K562 (cell line): ENCODE results near the gene RCC2. TPM values are rescaled to one million over a fixed set of nuclear protein-coding genes. Genes with fewer than 3 reads are reported as not detected.

Experiments used
- BRD4 ChIP-seq: fragments of 200-600 bp; sonication (generic); IDR thresholded peaks from 2 replicates; pipeline ENCODE4 v1.6.1; 2017; ENCODE audit warnings: inconsistent platforms
- CEBPB ChIP-seq: fragments of 450-650 bp; IDR thresholded peaks from 2 replicates; pipeline ENCODE4 v1.6.1; 2016; ENCODE audit warnings: missing genetic modification characterization, missing compliant biosample characterization
- CHCHD3 ChIP-seq: fragments of 250-450 bp; sonication (Bioruptor Pico); IDR thresholded peaks from 2 replicates; pipeline ENCODE4 v2.1.2; 2022; ENCODE audit warnings: mild to moderate bottlenecking
- CHD4 ChIP-seq: fragments of 200-600 bp; sonication (generic); IDR thresholded peaks from 3 replicates; pipeline ENCODE4 v1.6.1; 2012; ENCODE audit warnings: low read depth, mild to moderate bottlenecking, mixed read lengths, low read length, inconsistent platforms; ENCODE audit not compliant: insufficient read depth, insufficient replicate concordance, poor library complexity, severe bottlenecking
- ELF4 ChIP-seq: fragments of 450-650 bp; formaldehyde crosslinking; IDR thresholded peaks from 2 replicates; pipeline ENCODE4 v1.4.0; 2022; ENCODE audit warnings: missing genetic modification characterization
- FOXJ3 ChIP-seq: sonication (generic); formaldehyde crosslinking; IDR thresholded peaks from 2 replicates; pipeline ENCODE4 v1.4.0; 2020; ENCODE audit warnings: mild to moderate bottlenecking, missing genetic modification reagents
- GATAD2A ChIP-seq: fragments of 450-650 bp; IDR thresholded peaks from 2 replicates; pipeline ENCODE4 v1.6.1; 2017
- HDAC8 ChIP-seq: fragments of 450-650 bp; IDR thresholded peaks from 2 replicates; pipeline ENCODE4 v1.6.1; 2016; ENCODE audit warnings: mild to moderate bottlenecking, missing genetic modification characterization, moderate library complexity, missing compliant biosample characterization
- JUNB ChIP-seq: fragments of 450-650 bp; formaldehyde crosslinking; conservative IDR thresholded peaks from 2 replicates; pipeline ENCODE4 v1.4.0; 2020; ENCODE audit warnings: mild to moderate bottlenecking
- KAT2B ChIP-seq: IDR thresholded peaks from one replicate; pipeline ENCODE4 v1.6.1; 2012; ENCODE audit warnings: low read depth, mild to moderate bottlenecking, control low read depth, inconsistent platforms, low read length, moderate library complexity
- MBD2 ChIP-seq: sonication (generic); IDR thresholded peaks from 2 replicates; pipeline ENCODE4 v1.6.1; 2016; ENCODE audit warnings: low read depth, borderline replicate concordance
- NCOR1 ChIP-seq: fragments of 450-650 bp; IDR thresholded peaks from 2 replicates; pipeline ENCODE4 v1.6.1; 2016; ENCODE audit warnings: mild to moderate bottlenecking, moderate library complexity
- NFATC3 ChIP-seq: fragments of 450-650 bp; IDR thresholded peaks from 2 replicates; pipeline ENCODE4 v1.6.1; 2017; ENCODE audit warnings: mild to moderate bottlenecking
- PCBP1 ChIP-seq: fragments of 200-400 bp; formaldehyde crosslinking; IDR thresholded peaks from 2 replicates; pipeline ENCODE4 v1.6.1; 2018; ENCODE audit warnings: mild to moderate bottlenecking, low read depth, low read length; ENCODE audit not compliant: poor library complexity, severe bottlenecking
- PHF20 ChIP-seq: fragments of 450-650 bp; IDR thresholded peaks from 2 replicates; pipeline ENCODE4 v1.6.1; 2018; ENCODE audit not compliant: partially characterized antibody
- PYGO2 ChIP-seq: fragments of 450-650 bp; IDR thresholded peaks from 2 replicates; pipeline ENCODE4 v1.6.1; 2016; ENCODE audit warnings: mild to moderate bottlenecking, missing genetic modification characterization, moderate library complexity, missing compliant biosample characterization
- SMAD4 ChIP-seq: fragments of 250-450 bp; sonication (Bioruptor Pico); conservative IDR thresholded peaks from 2 replicates; pipeline ENCODE4 v1.8.0; 2021; ENCODE audit warnings: inconsistent platforms, mild to moderate bottlenecking, moderate library complexity
- TAF1 ChIP-seq: IDR thresholded peaks from 2 replicates; pipeline ENCODE4 v1.6.1; 2011; ENCODE audit warnings: mild to moderate bottlenecking, low read length, moderate library complexity; ENCODE audit not compliant: insufficient read depth, control insufficient read depth, severe bottlenecking; ENCODE audit errors: extremely low read depth
- TBP ChIP-seq: optimal IDR thresholded peaks from 2 replicates; pipeline ENCODE3; 2011; ENCODE audit warnings: low read depth, low read length, improper control_type of control experiment
- TEAD1 ChIP-seq, 2 experiments: fragments of 450-650 bp in 1 of 2; sonication (generic) in 1 of 2; formaldehyde crosslinking; IDR thresholded peaks; 2 replicates each; pipeline versions ENCODE4 v1.4.0 to v1.8.0; 2020 to 2022; ENCODE audit warnings: mild to moderate bottlenecking in 2 of 2, missing genetic modification reagents in 1 of 2
- XRCC5 ChIP-seq: fragments of 200-400 bp; formaldehyde crosslinking; IDR thresholded peaks from 2 replicates; pipeline ENCODE4 v1.6.1; 2017; ENCODE audit warnings: low read depth, mild to moderate bottlenecking, low read length
- ZKSCAN1 ChIP-seq: fragments of 150-350 bp; IDR thresholded peaks from 2 replicates; pipeline ENCODE4 v1.6.1; 2016; ENCODE audit warnings: low read depth, low read length
- ZNF212 ChIP-seq: fragments of 450-650 bp; formaldehyde crosslinking; IDR thresholded peaks from 2 replicates; pipeline ENCODE4 v1.4.0; 2020; ENCODE audit warnings: mild to moderate bottlenecking
- ZNF232 ChIP-seq: sonication (generic); formaldehyde crosslinking; IDR thresholded peaks from 2 replicates; pipeline ENCODE4 v1.8.0; 2022; ENCODE audit warnings: mild to moderate bottlenecking, missing genetic modification reagents
- ZNF830 ChIP-seq: fragments of 250-450 bp; sonication (Bioruptor Pico); IDR thresholded peaks from 2 replicates; pipeline ENCODE4 v1.5.0; 2021; ENCODE audit warnings: mild to moderate bottlenecking
- polyA plus RNA-seq, 8 experiments: library from polyadenylated mRNA; depleted of rRNA in 4 of 8; stranded (reverse) in 5 of 8; unstranded in 3 of 8; fragments of >200 nt; fragmentation: Nextera tagmentation in 2 of 8; fragmentation: Illumina TruSeq in 1 of 8; extraction: Ambion mirVana in 2 of 8; extraction: Trizol in 1 of 8; gene quantifications; 2 replicates each; pipeline versions ENCODE4 v1.2.1 to v1.2.3, GENCODE V29; 2011 to 2014; ENCODE audit warnings: inconsistent platforms in 1 of 8, missing spikeins in 1 of 8
- total RNA-seq, 7 experiments: library from RNA; depleted of rRNA in 6 of 7; stranded (reverse); fragments of >200 nt in 6 of 7; fragmentation: Illumina TruSeq in 2 of 7; extraction: Trizol in 2 of 7; gene quantifications; 2 replicates each; pipeline versions ENCODE4 v1.2.1 to v1.2.3, GENCODE V29; 2011 to 2021; ENCODE audit warnings: low replicate concordance in 1 of 7
- TF ChIP-seq, protein P1 (sequence below): fragments of 250-450 bp; sonication (Bioruptor Pico); IDR thresholded peaks from 2 replicates; pipeline ENCODE4 v1.8.0; 2021; ENCODE audit warnings: moderate library complexity, mild to moderate bottlenecking, inconsistent platforms
- TF ChIP-seq, protein P2 (sequence below): sonication (generic); formaldehyde crosslinking; IDR thresholded peaks from 2 replicates; pipeline ENCODE4 v1.8.0; 2022; ENCODE audit warnings: mild to moderate bottlenecking, low read depth, missing genetic modification reagents
- TF ChIP-seq, protein P3 (sequence below): fragments of 250-450 bp; sonication (Bioruptor Pico); IDR thresholded peaks from 2 replicates; pipeline ENCODE4 v1.4.0; 2020; ENCODE audit warnings: mild to moderate bottlenecking

RCC2 gene
- total and polyA plus RNA-seq, 9 of the 15 experiments (the other 6 are each of a cell fraction or from before 2014, with no cell fraction given), result 31.8 to 292 (median 116) TPM

DNA sequence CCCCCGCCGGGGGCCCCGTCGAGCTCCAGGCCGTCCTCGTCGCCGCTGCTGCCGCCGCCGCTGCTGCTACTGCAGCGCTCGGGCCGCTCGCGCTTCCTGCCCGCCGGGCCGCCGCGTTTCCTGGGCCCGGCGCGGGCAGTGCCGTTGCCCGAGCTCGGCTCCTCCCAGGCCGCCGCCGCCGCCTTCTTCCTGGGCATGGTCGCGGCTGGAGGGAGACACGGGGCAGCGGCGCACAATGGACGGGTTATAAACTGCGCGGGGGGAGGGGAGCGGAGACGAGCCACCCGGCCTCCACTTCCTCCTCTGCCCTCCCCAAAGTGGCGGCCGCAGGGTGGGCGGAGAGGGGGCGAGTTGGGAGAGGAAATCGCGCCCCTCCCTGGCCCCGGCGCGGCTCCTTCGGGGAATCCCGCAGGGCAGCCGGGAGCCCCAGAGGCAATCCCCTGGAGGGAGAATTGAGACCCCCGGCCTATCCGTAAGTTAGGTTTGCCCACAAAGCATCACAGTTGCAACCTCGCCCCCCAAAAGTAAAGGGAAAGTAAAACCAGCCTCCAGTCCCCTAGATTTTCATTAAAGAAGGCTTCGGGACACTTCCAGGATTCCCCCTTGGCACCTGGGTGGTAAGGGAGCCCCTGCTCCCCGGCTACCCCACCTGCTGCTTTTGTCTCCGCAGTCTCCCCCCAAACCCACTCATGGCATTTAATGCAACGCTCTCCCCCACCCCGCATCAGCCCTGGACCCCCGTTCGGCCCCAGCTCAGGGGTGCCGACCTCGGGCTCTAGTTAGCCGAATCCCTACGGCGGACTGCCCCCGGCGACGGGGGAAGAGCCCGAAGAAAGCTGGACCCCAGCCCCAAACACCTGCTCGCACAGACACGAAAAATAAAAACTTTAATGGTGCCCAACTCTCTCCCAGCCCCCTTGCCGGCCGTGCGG is 893 bp downstream of the RCC2 start (continued):
- TF ChIP-seq TAF1, result peak; percentile 87
- no peak for TF ChIP-seq CHCHD3 (CRISPR knock-in tag)
- no peak for TF ChIP-seq JUNB (CRISPR knock-in tag)
- no peak for TF ChIP-seq GATAD2A
- peak in 1 of 2 experiments; percentile 83; a peak in 1 of 4 replicates for TF ChIP-seq TEAD1 (CRISPR knock-in tag; IDR thresholded peaks at IDR 0.05)
- no peak for TF ChIP-seq PCBP1
- no peak for TF ChIP-seq BRD4
- no peak for TF ChIP-seq ZNF830
- TF ChIP-seq CHD4, result no peak
- no peak for TF ChIP-seq ELF4 (CRISPR knock-in tag)
- TF ChIP-seq NCOR1, result no peak
- TF ChIP-seq, protein P1, sequence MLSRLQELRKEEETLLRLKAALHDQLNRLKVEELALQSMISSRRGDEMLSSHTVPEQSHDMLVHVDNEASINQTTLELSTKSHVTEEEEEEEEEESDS (CRISPR knock-in tag), result no peak
- no peak for TF ChIP-seq FOXJ3 (CRISPR knock-in tag)
- peak; percentile 72; the same call in 1 of the 2 replicates for TF ChIP-seq XRCC5
- TF ChIP-seq, protein P2, sequence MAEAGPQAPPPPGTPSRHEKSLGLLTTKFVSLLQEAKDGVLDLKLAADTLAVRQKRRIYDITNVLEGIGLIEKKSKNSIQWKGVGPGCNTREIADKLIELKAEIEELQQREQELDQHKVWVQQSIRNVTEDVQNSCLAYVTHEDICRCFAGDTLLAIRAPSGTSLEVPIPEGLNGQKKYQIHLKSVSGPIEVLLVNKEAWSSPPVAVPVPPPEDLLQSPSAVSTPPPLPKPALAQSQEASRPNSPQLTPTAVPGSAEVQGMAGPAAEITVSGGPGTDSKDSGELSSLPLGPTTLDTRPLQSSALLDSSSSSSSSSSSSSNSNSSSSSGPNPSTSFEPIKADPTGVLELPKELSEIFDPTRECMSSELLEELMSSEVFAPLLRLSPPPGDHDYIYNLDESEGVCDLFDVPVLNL, result peak; percentile 42; the same call in 1 of the 2 replicates
- no peak for TF ChIP-seq ZNF212
- TF ChIP-seq PHF20, result no peak
- TF ChIP-seq, protein P3, sequence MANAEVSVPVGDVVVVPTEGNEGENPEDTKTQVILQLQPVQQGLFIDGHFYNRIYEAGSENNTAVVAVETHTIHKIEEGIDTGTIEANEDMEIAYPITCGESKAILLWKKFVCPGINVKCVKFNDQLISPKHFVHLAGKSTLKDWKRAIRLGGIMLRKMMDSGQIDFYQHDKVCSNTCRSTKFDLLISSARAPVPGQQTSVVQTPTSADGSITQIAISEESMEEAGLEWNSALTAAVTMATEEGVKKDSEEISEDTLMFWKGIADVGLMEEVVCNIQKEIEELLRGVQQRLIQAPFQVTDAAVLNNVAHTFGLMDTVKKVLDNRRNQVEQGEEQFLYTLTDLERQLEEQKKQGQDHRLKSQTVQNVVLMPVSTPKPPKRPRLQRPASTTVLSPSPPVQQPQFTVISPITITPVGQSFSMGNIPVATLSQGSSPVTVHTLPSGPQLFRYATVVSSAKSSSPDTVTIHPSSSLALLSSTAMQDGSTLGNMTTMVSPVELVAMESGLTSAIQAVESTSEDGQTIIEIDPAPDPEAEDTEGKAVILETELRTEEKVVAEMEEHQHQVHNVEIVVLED (CRISPR knock-in tag), result no peak
- TF ChIP-seq TBP, result peak; percentile 76
- TF ChIP-seq ZNF232 (CRISPR knock-in tag), result no peak
- peak; percentile 54; the same call in 1 of the 2 replicates for TF ChIP-seq SMAD4 (CRISPR knock-in tag)
- no peak for TF ChIP-seq PYGO2 (tag)
- no peak for TF ChIP-seq HDAC8 (tag)
- no peak for TF ChIP-seq ZKSCAN1
- no peak for TF ChIP-seq CEBPB (tag)
- no peak for TF ChIP-seq KAT2B
- TF ChIP-seq MBD2, result no peak
- TF ChIP-seq NFATC3, result no peak
